Cardiac fibroblast (primary cell): Measurements from ENCODE around the gene SYK.
"Not testable (repeated sequence)": the region's sequence is repeated elsewhere in the genome, so short reads cannot be mapped to it uniquely, and the experiment has no call there.

Source experiments
- DNase-seq, 2 donors: peaks; one replicate each; pipeline versions ENCODE4 v3.0.0 to v3.0.0-alpha.2; 2010; ENCODE audit warnings: low read depth in 2 of 2
- H3K4me3 ChIP-seq, 2 donors: replicated peaks in 1 of 2; 1 replicate in 1 of 2; 2 replicates in 1 of 2; pipeline ENCODE4 v1.5.1; 2011; ENCODE audit warnings: low read depth in 2 of 2, low read length in 2 of 2, mild to moderate bottlenecking in 2 of 2, moderate library complexity in 1 of 2
- CTCF ChIP-seq: IDR thresholded peaks from one replicate; pipeline ENCODE4 v1.5.1; 2011; ENCODE audit warnings: low read depth, mild to moderate bottlenecking, low read length, inconsistent platforms

SYK gene

DNA sequence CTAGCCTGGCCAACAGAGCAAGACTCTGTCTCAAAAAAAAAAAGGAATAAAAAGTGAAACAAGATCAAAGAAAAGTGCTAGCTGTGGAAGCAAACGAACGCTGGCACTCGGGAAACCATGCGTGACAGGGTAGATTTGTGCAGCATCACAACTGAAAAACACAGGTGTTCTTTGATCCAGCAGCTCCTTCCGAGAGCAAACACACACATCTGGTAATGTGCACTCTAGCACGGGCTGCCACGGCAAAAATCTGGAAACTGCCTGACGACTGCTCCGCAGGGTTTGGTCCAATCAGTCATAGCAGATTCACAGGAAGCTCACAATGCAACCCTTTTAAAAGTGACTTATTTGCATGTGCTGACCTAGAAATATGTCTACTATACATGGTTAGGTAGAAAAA is 80.0 kb downstream of the SYK start:
- no peak for TF ChIP-seq CTCF
- no peak overlapping the region for H3K4me3 ChIP-seq
- no peak for DNase-seq

GRCh38 chr9:90882991-90883600 is 81.5 kb downstream of the SYK start:
- DNase-seq = no peak
- TF ChIP-seq CTCF = no peak
- H3K4me3 ChIP-seq = no peak overlapping the region

DNA sequence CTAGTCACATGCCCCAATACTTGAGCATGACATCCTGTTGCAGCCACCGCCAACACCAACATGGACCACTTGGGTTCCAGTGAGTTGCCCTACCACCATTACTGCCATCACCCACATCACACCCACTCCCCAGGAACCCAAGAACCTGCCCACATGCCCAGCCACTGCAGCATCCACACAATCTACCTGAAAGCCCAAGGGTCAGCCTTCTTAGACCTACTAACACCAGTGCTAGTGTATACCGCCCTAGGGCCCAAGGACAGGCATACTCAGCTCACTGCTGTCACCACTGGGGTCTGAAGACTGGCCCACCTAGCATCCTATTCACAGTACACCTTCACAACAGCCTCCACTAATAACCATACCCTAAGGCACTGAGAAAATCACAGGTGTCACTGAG is 82.0 kb downstream of the SYK start:
- DNase-seq = no peak
- no peak for TF ChIP-seq CTCF
- no peak overlapping the region for H3K4me3 ChIP-seq

DNA sequence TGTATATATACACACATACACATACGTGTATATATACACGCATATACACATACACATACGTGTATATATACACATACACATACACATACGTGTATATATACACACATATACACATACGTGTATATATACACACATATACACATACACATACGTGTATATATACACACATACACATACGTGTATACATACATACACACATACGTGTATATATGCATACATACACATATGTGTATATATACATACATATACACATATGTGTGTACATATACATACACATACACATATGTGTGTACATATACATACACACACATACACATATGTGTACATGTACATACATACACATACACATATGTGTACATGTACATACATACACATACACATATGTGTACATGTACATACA is 82.6 kb downstream of the SYK start:
- no peak overlapping the region for H3K4me3 ChIP-seq
- no peak for DNase-seq
- no peak for TF ChIP-seq CTCF

- not testable (repeated sequence) for H3K4me3 ChIP-seq, DNase-seq
Measured at GRCh38 chr9:90886868-90887267, 85.2 kb downstream of the SYK start.

GRCh38 chr9:90888941-90889340 is 87.3 kb downstream of the SYK start:
- TF ChIP-seq CTCF = no peak
- no peak for DNase-seq
- H3K4me3 ChIP-seq = no peak overlapping the region

GRCh38 chr9:90890146-90890810 is 88.7 kb downstream of the SYK start:
- no peak for DNase-seq
- no peak for TF ChIP-seq CTCF
- no peak overlapping the region for H3K4me3 ChIP-seq
